SIG-M5 treated with dmso at 0.1 percent for 504 hours (cell line): Measurements from ENCODE around the gene S100A3.
"Not testable (repeated sequence)": the region's sequence is repeated elsewhere in the genome, so short reads cannot be mapped to it uniquely, and the experiment has no call there.

Experiments
- DNase-seq: peaks from one replicate; lab custom pipeline; 2025; ENCODE audit not compliant: unreplicated experiment; lab: John Stamatoyannopoulos, UW

The S100A3 gene, protein sequence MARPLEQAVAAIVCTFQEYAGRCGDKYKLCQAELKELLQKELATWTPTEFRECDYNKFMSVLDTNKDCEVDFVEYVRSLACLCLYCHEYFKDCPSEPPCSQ

DNA sequence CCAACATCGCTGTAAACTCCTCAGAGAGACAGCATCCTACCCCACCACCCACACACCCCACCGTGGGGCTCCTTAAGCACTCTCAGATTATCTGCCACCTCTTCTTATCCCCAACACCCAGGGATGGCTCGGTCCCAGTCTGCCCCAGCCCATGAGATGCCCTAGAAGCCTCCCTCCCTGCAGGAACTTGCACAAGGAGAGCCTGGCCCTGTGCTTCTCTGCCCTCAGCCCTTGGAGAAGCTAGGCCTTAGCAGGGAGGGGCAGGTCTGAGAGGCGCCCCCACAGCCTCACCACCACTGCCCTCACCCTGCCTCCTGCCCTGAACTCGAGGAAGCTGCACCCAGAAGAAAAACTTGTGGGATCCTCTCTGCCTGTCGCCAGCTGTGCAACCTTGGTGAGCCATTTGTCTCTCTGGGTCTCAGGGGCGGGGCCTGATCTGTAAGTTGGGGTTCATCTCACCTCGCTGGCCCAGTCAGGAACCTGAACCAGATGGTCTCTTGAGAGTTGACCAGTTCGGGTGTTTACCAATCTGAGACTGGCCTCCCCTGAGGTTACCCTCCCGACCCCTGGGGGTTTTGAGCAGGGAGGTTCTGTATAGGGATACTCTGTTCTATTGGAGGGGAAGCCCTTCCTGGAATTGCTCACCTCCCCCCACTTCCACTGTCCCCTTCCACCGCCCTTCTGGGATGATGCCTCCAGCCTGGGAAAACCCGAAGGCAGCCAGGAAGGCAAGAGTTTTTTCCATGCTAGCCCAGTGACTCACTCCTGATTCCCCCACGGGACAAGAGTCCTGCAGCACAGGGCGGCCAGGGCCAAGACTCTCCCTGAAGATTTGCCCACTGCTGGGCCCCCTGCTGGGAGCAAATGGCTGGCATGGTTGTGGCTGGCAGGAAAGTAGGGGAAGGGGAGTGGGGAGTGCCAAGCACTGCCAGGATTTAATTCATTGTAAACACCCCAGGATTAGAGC, at the start of gene S100A3:
Gene S100A3, minus strand, starts transcription at position 537 of the 967 bp plus-strand sequence. CDS start 773 bp downstream, outside the sequence.
- DNase-seq: no peak

DNA sequence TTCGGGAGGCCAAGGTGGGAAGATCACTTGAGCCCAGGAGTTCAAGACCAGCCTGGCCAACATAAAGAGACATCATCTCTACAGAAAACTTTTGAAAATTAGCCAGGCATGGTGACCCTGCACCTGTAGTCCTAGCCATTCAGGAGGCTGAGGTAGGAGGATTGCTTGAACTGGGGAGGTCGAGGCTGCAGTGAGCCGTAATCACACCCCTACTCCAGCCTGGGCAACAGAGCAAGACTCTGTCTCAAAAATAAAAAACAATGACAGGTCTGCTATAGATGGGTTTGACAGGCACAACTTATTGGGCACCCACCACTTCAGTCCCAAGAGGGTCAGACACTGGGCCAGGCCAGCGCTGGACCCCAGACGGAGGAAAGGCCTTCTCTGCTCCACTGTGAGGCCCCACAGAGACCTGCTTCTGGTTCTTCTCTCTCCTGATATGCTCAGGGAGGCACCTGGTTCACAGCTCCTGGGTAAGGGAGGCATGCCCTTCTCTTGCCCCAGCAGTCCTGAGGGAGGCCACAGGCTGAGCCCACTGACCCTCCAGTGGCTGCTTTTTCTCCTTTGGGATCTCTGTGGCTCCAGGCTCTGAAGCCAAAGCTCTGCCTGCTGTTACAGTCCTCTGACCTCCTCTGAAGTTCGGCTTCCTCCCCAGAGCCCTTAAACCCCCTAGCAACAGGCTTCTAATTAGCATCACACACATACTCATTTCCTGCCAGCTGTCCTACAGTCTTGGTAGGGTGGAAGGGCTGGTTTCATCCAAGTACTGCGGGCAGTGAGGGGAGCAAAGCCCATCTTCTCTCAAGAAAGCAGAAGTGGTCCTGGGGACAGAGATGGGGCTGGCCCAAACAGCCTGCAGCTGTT, 49.5 kb upstream of the S100A3 start:
- peak; percentile 100 for DNase-seq

DNA sequence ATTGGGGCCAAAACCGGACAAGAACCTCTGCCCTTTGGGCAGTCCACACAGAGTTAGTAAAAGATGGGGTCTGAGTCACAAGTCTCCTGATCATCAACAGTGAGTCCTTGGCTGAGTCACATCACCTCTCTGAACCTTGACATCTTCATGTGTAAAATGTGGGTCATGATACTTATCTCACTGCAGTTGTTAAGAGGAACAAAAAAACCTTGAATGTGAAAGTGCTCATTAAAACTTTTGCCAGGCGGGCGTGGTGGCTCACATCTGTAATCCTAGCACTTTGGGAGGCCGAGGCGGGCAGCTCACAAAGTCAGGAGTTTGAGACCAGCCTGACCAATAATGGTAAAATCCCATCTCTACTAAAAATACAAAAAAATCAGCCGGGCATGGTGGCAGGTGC, 48.1 kb upstream of the S100A3 start:
- DNase-seq: peak; percentile 31

DNA sequence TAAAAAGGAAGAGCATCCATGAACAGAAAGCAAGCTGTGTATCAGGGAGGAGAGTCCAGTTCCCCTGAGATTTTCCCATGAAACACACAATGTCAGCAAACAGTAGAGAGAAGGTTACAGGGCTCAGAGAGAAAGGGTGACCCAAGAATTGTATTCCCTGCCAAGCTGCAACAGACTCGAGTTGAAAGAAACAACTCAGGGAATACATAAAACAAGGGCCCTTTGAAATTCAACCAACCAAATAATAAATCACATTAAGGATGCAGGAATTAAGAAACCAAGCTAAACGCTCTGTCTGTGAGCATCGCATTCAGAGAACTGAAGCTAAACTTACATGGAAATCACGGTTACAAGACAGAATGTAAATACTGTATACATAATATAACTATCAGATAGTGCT, 43.7 kb upstream of the S100A3 start:
- DNase-seq: no peak

DNA sequence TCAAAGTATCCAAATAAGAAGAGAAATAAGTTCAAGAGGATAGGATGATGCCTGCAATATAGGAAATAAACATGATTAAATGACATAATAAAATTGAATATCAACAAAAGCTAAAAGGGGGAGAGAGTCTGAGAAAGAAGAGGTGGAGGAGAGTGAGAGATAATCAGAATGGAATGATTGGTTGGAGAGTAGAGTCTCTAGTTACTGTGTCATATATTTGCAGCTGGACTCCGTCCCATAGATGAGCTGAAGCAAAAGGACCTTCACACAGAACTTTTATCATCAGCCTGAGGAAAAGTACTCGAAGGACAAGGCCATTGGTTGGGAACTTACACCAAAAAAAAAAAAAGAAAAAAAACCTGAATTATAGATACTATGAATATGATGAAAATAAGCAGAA, 39.4 kb upstream of the S100A3 start:
- no peak for DNase-seq

DNA sequence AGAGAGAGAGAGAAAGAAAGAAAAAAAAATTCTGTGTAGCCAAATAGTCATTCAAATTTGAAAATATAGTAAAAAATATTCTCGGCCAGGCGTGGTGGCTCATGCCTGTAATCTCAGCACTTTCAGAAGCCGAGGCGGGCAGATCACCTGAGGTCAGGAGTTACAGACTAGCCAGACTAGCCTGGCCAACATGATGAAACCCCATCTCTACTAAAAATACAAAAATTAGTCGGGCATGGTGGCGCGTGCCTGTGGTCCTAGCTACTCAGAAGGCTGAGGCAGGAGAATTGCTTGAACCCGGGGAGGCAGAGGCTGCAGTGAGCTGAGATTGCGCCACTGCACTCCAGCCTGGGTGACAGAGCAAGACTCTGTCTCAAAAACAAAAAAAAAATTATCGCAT, 39.0 kb upstream of the S100A3 start:
- DNase-seq: not testable (repeated sequence)

DNA sequence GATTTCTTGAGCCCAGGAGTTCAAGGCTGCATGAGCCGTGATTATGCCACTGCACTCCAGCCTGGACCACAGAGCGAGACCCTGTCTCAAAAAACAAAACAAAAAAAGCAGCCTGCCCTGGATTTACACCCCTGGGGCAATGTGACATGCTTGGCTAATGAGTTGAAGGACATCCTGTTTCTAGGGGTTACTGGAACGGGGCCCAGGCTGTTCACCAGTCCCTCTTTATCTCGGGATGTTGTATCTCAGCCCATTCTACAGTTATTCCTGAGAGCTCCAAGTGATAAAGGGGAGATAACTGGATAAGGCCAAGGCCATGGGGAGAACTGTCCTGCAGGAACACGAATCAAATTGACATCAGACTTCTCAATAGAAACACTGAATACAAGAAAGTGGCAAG, 38.3 kb upstream of the S100A3 start:
- DNase-seq: no peak

DNA sequence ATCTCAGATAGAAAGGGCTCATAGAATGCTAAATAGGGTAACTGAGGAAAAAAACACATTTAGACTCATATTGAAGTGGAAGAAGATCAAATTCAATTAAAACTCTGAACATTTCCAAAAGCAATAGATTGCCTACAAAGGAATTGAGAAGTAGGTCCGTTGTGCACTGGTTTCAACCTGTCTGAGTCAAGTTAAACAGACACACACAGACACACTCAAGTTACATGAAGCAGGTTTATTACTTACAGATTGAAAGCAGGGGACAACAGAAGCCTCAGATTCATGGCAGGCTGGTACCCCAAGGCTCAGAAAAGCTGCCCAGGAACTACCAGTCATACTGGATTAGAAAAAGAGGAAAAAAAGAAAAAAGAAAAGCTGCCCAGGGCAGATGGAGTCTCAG, 37.3 kb upstream of the S100A3 start:
- no peak for DNase-seq

DNA sequence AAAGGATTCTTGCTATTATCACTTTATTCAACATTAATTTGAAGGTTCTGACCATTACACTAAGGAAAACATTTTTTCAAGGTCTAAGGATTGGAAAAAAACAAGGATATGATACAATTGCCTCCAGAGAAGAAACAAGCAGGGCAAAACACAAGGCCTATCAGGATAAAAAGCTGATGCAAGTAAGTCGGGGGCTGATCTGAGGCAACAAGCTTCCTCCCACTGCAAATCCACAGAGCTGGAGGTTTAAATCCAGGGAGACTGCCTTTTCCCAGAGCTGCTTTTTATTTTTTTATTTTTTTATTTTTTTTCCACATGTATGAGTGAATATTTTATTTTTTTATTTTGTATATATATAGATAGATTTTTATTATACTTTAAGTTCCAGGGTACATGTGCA, 35.9 kb upstream of the S100A3 start:
- DNase-seq: no peak

DNA sequence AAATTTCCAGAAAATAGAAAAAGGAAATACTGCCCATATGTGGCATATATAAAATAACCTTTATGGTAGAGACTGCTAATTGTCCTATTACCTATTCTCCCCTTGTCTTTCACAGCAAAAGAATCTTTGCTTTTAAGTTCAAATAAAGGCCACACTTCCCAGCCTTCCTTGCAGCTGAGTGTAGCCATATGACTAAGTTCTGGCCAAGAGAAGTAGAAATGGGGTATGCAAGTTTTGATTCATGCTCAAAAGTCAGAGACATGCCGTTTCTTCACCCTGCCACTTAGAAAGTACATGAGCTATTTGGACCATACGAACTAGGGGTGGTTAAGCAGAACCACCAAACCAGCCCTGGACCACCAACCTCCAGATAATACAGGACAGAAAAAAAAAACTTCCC, 34.9 kb upstream of the S100A3 start:
- DNase-seq: no peak

DNA sequence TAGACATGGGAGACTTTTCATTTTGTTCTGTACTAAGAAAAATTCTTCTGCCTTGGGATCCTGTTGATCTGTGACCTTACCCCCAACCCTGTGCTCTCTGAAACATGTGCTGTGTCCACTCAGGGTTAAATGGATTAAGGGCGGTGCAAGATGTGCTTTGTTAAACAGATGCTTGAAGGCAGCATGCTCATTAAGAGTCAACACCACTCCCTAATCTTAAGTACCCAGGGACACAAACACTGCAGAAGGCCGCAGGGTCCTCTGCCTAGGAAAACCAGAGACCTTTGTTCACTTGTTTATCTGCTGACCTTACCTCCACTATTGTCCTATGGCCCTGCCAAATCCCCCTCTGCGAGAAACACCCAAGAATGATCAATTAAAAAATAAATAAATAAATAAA, 34.5 kb upstream of the S100A3 start:
- not testable (repeated sequence) for DNase-seq

DNA sequence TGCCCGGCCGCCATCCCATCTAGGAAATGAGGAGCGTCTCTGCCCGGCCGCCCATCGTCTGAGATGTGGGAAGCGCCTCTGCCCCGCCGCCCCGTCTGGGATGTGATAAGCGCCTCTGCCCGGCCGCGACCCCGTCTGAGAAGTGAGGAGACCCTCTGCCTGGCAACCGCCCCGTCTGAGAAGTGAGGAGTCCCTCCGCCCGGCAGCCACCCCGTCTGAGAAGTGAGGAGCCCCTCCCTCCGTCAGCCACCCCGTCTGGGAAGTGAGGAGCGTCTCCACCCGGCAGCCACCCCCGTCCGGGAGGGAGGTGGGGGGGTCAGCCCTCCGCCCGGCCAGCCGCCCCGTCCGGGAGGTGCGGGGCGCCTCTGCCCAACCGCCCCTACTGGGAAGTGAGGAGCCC, 33.8 kb upstream of the S100A3 start:
- not testable (repeated sequence) for DNase-seq

DNA sequence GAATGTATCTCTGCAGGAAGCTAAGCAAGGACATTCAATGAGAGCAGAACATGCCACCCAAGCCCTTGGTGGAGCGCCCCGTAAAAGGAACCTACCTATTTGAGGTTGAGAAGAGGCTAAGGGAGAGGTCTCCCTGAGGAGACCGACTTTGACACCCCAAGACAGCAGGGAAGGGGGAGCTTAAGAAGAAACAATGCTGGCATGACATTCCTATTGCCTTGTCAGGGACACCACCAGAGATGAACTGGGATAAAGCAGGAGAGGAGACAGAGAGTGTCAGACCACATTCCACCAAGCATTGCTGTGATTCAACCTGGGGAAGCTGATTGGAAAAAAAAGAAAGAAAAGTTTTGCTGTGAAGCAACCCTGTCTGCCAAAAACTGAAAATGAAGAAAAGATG, 29.9 kb upstream of the S100A3 start:
- DNase-seq: no peak

DNA sequence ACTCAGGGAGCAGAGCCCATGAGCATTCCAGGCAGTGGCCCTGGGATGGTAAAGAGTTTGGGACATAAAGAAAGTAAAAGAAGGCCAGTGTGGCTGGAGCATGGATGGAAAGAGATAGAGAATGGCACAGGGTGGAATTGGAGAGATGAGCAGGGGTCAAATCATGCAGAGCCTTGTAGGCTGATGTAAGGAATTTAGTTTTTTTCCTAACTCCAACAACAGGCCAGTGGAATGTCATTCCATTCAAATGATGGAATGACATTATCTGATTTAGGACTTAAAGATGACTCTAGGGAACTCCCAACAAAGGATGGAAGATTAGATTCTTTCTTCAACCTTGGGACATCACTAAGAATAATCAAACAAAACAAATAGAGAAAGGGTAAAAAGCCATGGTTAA, 29.4 kb upstream of the S100A3 start:
- DNase-seq: no peak

DNA sequence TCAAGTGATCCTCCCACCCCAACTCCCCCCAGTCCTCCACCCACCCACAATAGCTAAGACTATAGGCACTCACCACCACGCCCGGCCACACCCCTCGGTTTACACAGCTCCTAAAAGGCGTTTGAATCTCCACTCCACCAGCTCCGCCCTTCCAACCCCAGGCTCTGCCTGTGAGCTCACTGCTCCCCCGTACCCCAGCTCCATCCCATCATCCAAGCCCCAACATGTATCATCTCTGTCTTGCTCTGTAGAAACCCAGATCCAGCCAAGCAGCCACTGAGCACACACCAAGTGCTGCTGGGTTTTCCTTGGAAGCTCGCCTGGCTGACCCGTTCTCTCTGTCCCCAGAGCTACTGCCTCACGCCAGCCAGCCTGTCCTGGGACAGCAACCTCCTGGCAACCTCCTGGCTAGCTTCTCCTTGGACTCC, 28.6 kb upstream of the S100A3 start:
- DNase-seq: no peak

DNA sequence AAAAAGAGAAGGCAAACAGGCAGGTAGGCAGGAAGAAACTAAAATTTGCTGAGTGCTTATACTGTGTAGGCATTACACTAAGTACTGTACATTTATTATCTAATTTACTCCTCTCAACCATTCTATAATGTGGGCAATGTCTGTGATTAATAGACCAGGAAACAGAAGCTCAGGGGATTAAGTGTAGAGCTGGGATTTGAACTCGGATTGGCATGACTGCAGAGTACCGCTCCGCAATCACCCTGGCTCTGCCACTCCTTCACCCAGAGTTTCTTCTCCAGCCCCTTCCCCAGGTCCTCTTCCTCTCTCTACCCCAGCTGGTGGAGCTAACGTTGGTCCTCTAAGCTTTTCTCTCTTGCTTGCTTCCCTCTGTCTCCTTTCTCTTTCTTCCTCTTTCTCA, 28.1 kb upstream of the S100A3 start:
- DNase-seq: peak; percentile 58

DNA sequence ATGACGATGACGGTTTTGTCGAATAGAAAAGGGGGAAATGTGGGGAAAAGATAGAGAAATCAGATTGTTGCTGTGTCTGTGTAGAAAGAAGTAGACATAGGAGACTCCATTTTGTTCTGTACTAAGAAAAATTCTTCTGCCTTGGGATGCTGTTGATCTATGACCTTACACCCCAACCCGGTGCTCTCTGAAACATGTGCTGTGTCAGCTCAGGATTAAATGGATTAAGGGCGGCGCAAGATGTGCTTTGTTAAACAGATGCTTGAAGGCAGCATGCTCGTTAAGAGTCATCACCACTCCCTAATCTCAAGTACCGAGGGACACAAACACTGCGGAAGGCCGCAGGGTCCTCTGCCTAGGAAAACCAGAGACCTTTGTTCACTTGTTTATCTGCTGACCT, 26.4 kb upstream of the S100A3 start:
- DNase-seq: not testable (repeated sequence)

DNA sequence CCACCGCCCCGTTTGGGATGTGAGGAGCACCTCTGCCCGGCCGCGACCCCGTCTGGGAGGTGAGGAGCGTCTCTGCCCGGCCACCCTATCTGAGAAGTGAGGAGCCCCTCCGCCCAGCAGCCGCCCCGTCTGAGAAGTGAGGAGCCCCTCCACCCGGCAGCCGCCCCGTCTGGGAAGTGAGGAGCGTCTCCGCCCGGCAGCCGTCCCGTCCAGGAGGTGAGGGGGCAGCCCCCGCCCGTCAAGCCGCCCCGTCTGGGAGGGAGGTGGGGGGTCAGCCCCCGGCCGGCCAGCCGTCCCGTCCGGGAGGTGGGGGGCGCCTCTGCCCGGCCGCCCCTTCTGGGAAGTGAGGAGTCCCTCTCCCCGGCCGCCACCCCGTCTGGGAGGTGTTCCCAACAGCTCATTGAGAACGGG, 26.0 kb upstream of the S100A3 start:
- DNase-seq: not testable (repeated sequence)

DNA sequence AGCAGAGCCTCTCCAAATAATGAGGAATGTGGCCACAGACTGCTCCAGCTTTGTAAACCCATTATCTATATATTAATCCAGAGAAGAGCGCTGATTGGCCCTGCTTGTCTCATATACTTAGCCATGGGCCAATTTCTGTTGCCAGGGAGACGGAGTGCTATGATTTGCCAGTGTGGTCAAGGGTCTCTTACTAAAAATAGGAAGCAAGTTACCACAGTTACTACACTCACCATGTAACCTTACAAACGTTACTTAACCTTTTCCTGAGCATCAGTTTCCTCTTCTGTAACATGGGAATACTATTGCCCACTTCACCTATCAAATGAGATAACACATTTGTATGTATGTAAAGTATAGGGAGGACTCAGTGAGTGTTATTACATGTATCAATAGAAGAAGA, 24.3 kb upstream of the S100A3 start:
- DNase-seq: peak; percentile 48

DNA sequence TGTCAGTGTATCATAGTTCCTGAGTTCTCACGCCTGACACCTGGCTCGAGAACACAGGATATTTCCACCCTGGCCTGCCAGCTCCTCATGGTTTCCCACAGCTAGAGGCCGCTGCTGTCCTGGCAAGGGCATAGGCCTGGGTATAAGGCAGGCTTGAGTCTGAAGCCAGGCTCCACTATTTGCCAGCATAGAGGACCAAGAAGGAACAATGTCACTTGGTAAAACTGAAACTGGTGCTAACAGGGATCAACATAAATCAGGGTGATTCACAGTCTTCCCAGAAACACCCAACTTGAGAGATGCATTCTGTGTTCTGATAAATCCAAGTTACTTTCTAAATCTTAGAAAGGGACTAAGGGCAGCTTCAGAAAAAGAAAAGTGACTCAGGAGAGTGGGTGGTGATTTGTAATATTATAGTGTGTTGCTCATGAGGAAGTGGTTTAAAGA, 23.5 kb upstream of the S100A3 start:
- DNase-seq: peak; percentile 58

DNA sequence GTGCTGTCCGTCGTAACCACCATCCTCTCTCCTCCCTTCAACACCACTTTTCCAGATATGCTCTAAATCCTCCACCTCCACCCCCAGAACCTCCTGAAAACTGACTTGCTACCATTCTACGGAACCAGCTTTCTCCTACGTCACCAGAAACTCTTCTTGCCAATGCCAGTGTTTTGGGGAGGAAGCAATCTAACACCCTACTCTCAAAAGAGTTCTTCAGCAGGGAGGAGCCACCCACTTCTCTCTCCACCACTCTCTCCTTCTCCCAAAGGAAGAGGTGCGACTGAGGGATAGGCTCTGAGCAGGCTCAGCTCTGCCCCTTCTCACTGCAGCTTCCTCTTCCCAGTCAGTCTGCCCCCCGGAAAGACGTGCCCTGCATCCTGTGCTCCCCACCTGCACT, 22.6 kb upstream of the S100A3 start:
- no peak for DNase-seq
